Astrocyte of the spinal cord (primary cell): Measurements from ENCODE around the gene AQP12A.

Experiments used
- DNase-seq: peaks from one replicate; pipeline ENCODE4 v3.0.0; 2011; ENCODE audit warnings: low read depth, low spot score
- H3K4me3 ChIP-seq: 2 replicates; pipeline ENCODE4 v1.5.1; 2011; ENCODE audit warnings: low read depth, mild to moderate bottlenecking, low read length, moderate library complexity
- in situ Hi-C: cut with HindIII; loops from 2 replicates; pipeline ENCODE4 v1.10.0; 2017; ENCODE audit warnings: low sequenced_read_pairs
- TF ChIP-seq, protein P1 (sequence below): IDR thresholded peaks from 2 replicates; pipeline ENCODE4 v1.5.1; 2012; ENCODE audit warnings: low read depth, mild to moderate bottlenecking, low read length, inconsistent platforms

The AQP12A gene

DNA sequence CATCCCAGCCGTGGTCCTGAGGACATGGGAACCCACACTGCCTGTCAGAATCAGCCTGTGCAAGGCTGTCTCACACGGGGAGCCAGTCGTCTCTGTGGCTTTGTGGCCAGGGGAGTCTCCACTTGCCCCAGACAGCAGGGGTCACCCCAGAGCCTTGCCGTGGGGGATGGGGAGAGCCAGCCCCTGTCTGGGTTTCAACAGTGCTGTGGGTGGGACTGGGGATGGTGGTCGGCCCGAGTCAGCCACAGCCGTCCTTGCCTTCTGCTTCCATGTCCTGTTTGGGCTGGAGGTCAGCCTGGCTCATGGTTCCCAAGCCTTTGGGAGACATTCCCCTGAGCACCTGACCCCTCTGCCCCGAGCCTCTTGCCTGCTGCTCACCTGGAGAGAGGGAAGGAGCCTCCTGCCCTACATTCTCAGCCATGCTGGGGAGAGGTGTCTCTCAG, 46.8 kb upstream of the AQP12A start:
- H3K4me3 ChIP-seq: no peak overlapping the region
- TF ChIP-seq, protein P1, sequence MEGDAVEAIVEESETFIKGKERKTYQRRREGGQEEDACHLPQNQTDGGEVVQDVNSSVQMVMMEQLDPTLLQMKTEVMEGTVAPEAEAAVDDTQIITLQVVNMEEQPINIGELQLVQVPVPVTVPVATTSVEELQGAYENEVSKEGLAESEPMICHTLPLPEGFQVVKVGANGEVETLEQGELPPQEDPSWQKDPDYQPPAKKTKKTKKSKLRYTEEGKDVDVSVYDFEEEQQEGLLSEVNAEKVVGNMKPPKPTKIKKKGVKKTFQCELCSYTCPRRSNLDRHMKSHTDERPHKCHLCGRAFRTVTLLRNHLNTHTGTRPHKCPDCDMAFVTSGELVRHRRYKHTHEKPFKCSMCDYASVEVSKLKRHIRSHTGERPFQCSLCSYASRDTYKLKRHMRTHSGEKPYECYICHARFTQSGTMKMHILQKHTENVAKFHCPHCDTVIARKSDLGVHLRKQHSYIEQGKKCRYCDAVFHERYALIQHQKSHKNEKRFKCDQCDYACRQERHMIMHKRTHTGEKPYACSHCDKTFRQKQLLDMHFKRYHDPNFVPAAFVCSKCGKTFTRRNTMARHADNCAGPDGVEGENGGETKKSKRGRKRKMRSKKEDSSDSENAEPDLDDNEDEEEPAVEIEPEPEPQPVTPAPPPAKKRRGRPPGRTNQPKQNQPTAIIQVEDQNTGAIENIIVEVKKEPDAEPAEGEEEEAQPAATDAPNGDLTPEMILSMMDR: no peak
- in situ Hi-C loops: no loop called here
- no peak for DNase-seq

DNA sequence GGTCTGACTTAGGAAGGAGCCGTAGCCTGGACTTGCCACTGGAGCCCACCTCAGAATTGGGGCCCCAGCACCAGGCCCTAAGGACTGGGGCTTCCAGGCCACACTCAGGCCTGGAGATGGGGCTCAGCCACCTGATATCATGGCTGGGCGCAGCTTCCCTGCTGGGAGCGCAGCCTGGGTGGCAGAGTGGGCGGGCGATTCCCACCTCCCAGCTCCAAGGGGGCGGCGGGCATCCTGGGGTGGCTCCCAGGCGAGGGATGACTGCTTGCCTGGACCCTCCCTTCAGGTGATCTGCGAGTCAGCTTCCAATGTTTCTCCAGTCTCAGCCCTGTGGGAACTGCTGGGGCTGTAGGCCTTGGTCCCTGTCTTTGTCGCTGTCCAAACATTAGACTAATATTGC, 46.3 kb upstream of the AQP12A start:
- in situ Hi-C loops: no loop called here
- DNase-seq: no peak
- TF ChIP-seq, protein P1: no peak
- H3K4me3 ChIP-seq: no peak overlapping the region

DNA sequence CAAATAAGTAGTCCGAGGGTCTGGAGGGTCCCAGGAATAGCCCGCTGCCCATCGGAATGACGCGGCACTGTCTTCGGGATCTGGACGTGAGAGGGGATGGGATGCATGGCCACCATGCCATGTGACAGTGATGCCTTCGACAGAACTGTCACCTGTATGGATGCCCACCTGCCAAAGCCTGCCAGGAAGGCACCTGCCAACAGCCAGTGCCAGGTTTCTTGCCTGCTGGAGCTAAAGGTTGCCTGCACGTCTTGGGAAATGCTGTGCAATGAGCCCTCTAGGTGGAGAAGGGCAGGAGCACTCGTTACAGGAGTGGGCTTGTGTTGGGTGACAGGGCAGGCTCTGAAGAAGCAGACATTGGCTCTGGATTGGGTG, 45.9 kb upstream of the AQP12A start:
- in situ Hi-C loops: no loop called here
- TF ChIP-seq, protein P1: no peak
- no peak overlapping the region for H3K4me3 ChIP-seq
- no peak for DNase-seq

DNA sequence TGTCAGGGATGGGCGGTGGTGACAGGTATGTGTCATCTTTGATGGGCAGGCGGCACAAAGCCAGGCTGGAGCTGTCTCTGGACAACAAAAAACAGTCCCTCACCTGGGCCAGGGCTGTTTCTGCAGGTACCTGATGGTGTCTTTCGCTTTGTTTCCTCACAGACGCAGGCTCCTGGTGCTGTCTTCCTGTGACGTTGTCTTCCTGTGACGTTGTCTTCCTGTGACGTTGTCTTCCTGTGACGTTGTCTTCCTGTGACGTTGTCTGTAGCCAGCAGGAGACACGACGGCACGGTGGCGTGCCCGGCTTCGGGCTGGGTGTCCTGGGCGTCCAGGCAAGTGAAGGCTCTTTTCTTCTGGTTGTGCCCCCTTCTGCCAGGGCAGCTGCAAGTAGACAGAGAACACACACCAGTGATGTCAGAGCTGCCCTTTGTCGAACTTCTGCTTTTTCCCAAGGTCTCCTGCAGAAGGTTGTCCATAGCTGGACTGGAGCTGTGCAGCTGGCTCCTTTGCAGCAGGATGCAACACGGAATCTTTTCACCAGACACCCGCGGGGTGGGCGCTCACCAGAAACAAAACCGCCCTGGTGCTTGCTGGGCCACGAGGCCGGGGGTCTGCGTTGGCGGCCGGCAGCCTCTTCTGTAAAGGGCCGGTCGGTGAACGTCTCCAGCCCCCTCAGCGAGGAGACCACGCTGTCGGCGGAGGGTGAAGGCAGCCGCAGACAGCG, 45.3 kb upstream of the AQP12A start:
- H3K4me3 ChIP-seq: no peak overlapping the region
- in situ Hi-C loops: no loop called here
- TF ChIP-seq, protein P1: no peak
- DNase-seq: no peak

DNA sequence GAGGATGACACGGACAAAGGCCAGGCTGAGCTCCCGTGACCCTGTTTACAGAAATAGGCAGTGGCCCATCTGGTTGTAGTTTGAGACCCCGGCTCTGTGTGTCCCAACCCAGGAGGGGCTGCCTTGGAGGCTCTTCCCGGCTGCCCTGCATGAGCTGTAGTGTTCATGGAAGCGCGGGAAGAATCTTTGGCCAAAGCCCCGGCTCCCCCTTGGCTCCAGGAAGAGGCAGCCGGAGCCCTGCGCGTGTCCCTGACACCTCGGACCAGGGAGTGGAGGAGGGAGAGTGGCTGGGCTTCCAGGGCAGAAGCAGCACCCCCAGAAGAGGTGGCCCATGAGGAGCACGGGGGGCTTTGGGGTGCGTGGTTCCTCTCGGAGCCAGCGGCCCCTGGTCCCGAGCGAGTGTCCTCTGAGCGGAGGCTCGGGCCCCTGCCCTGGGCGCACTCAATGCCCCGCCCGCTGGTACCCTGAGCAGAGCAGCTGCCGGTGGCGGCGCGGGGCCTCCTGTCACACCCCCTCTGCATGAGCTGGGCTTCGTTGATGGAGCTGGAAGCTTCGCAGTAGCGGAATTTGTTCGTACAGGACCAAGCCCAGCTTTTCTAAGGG, 44.7 kb upstream of the AQP12A start:
- TF ChIP-seq, protein P1: no peak
- in situ Hi-C loops: no loop called here
- DNase-seq: no peak
- no peak overlapping the region for H3K4me3 ChIP-seq

DNA sequence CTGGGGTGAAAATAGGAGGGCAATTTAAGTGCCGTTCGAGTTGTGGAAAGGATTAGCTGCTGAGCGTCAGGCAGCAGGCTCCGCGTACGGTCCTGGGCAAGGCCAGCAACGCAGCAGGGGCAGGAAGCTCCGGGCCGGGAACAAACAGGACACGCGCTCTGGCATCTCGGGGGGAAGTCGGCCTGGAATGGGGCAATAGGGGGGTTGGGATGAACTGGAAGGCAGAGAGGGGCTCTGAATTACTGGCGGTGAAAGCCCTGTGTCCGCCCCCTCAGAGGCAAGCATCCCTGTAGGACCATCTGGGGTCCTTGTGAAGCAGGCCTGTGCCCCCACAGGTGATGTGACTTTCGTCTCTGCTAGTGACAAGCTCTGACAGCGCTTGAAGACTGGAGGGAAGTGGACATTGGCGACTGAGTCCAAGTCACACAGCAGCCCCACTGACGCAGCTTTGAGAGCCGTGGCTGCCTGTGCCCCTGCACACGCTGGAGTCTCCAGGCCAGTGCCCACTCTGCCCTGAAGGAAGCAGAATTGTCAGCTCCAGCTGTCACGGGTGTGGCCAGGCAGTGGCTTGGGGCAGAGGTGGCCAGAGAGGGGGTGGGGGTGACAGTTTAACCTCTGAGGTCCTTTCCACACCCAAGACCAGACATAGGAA, 44.0 kb upstream of the AQP12A start:
- TF ChIP-seq, protein P1: no peak
- in situ Hi-C loops: no loop called here
- H3K4me3 ChIP-seq: no peak overlapping the region
- no peak for DNase-seq
